ENCODE results near the gene KCTD13. TPM values are rescaled to one million over a fixed set of nuclear protein-coding genes. Genes with fewer than 3 reads are reported as not detected.

Gene KCTD13
- total RNA-seq, 2 donors from 2014 or later = 21.5 to 27.5 TPM

DNA sequence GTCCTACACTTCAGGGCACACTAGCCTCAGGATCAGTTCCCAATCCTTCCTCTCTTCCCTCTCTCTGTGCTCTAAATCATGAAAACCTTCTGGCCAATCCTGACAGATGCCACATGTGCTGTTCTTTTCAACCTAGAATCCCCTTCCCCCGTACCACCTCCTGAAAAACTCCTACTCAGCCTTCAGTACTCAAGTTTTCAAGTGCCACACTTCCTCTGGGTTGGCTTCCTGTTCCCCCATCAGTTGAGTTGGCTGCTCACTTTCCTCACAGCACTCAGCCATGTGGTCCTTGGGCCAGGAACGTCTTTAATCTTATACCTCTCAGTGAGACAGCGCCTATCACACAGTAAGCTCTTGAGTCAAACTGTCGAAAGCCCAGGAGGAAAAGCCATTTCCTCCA, 22.4 kb downstream of the KCTD13 start:
- TF ChIP-seq, protein P1, sequence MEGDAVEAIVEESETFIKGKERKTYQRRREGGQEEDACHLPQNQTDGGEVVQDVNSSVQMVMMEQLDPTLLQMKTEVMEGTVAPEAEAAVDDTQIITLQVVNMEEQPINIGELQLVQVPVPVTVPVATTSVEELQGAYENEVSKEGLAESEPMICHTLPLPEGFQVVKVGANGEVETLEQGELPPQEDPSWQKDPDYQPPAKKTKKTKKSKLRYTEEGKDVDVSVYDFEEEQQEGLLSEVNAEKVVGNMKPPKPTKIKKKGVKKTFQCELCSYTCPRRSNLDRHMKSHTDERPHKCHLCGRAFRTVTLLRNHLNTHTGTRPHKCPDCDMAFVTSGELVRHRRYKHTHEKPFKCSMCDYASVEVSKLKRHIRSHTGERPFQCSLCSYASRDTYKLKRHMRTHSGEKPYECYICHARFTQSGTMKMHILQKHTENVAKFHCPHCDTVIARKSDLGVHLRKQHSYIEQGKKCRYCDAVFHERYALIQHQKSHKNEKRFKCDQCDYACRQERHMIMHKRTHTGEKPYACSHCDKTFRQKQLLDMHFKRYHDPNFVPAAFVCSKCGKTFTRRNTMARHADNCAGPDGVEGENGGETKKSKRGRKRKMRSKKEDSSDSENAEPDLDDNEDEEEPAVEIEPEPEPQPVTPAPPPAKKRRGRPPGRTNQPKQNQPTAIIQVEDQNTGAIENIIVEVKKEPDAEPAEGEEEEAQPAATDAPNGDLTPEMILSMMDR (conservative IDR thresholded peaks at IDR 0.05) = no peak
- Histone ChIP-seq H3K27ac (ENCODE audit: low read depth, low read length) (no peak overlapping the region), H3K4me3 (ENCODE audit: low read length) (no peak overlapping the region), H3K36me3 (ENCODE audit: control insufficient read depth, insufficient read depth, low read length) (peaks cover 4% of the 10 kb centered on the region), H3K4me1 (ENCODE audit: control insufficient read depth, insufficient read depth, low read length) (no peaks in the 10 kb centered on the region), H3K9ac (ENCODE audit: extremely low read depth, low read length, poor library complexity, severe bottlenecking) (no peak overlapping the region), H3K27me3 (ENCODE audit: control insufficient read depth, insufficient read depth, low read length, poor library complexity, severe bottlenecking) (no peaks in the 10 kb centered on the region), H3K9me3 (ENCODE audit: control insufficient read depth, low read length) (no peaks in the 10 kb centered on the region)
- Mint-ChIP-seq H3K4me3 (no peak overlapping the region), H3K4me1 (peaks cover 13% of the 10 kb centered on the region), H3K27me3 (ENCODE audit: insufficient read depth) (no peaks in the 10 kb centered on the region), H3K9me3 (no peaks in the 10 kb centered on the region), H3K27ac (no peak overlapping the region), H3K36me3 (ENCODE audit: low read depth) (peaks cover 14% of the 10 kb centered on the region)
- no peak for DNase-seq
- WGBS, 2 experiments (ENCODE audit: insufficient coverage in 1 of 2, insufficient read length in 1 of 2) = 82 to 89% methylated on average over 4 of the region's 4 CpGs

DNA sequence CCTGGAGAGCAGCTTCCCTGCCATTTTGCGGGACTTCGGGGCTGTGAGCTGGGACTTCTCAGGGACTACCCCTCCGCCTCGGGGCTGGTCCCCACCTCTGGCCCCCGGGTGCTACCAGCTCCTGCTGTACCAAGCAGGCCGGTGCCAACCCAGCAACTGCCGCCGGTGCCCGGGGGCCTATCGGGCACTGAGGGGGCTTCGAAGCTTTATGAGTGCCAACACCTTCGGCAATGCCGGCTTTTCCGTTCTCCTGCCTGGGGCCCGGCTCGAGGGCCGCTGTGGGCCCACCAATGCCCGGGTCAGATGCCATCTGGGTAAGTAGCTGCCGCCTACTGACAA, 24.4 kb downstream of the KCTD13 start:
- Histone ChIP-seq H3K27me3 (ENCODE audit: control insufficient read depth, insufficient read depth, low read length, poor library complexity, severe bottlenecking) (no peaks in the 10 kb centered on the region), H3K27ac (ENCODE audit: low read depth, low read length) (no peak overlapping the region), H3K9me3 (ENCODE audit: control insufficient read depth, low read length) (no peaks in the 10 kb centered on the region), H3K4me3 (ENCODE audit: low read length) (no peak overlapping the region), H3K4me1 (ENCODE audit: control insufficient read depth, insufficient read depth, low read length) (no peaks in the 10 kb centered on the region), H3K36me3 (ENCODE audit: control insufficient read depth, insufficient read depth, low read length) (peaks cover 3% of the 10 kb centered on the region), H3K9ac (ENCODE audit: extremely low read depth, low read length, poor library complexity, severe bottlenecking) (no peak overlapping the region)
- WGBS, 2 experiments (ENCODE audit: insufficient coverage in 1 of 2, insufficient read length in 1 of 2) = 94 to 97% methylated on average over 17 to 19 of the region's 19 CpGs
- no peak for DNase-seq
- no peaks in the 10 kb centered on the region for H3K27me3 Mint-ChIP-seq (ENCODE audit: insufficient read depth)
- H3K36me3 Mint-ChIP-seq (ENCODE audit: low read depth) = peaks cover 11% of the 10 kb centered on the region
- H3K4me1 Mint-ChIP-seq = peaks cover 18% of the 10 kb centered on the region
- H3K9me3 Mint-ChIP-seq = no peaks in the 10 kb centered on the region
- TF ChIP-seq, protein P1 (conservative IDR thresholded peaks at IDR 0.05) = no peak
- H3K4me3 Mint-ChIP-seq = peak overlapping the region; percentile 73
- no peak overlapping the region for H3K27ac Mint-ChIP-seq

DNA sequence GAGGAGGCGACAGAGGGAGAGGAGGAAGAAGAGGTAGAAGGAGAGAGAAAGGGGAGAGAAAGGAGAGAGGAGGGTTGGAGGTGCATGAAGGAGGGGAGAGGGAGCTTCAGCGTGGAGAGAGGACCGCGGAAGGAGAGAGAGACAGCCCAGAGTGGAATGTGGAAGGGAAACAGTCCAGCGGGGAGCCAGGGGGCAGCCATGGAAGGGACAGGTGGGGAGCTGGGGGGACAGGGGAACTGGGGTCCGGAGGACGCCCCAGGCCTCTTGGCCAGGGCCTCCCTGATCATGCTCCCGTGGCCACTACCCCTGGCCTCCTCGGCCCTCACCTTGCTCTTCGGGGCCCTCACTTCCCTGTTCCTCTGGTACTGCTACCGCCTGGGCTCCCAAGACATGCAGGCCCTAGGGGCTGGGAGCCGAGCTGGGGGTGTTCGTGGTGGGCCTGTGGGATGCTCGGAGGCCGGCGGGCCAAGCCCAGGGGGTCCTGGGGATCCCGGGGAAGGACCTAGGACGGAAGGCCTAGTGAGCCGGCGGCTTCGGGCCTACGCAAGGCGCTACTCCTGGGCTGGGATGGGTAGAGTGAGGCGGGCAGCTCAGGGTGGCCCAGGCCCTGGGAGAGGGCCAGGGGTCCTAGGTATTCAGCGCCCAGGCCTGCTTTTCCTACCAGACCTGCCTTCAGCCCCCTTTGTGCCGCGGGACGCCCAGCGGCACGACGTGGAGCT, 25.0 kb downstream of the KCTD13 start:
- Mint-ChIP-seq H3K4me1 (peaks cover 18% of the 10 kb centered on the region), H3K9me3 (no peaks in the 10 kb centered on the region), H3K27ac (peak overlapping the region; percentile 63), H3K27me3 (ENCODE audit: insufficient read depth) (no peaks in the 10 kb centered on the region), H3K36me3 (ENCODE audit: low read depth) (peaks cover 9% of the 10 kb centered on the region), H3K4me3 (peak overlapping the region; percentile 73)
- peak; percentile 65 for DNase-seq
- H3K4me3 ChIP-seq (ENCODE audit: low read length) = peak overlapping the region; percentile 87
- no peak overlapping the region for H3K27ac ChIP-seq (ENCODE audit: low read depth, low read length)
- no peaks in the 10 kb centered on the region for H3K9me3 ChIP-seq (ENCODE audit: control insufficient read depth, low read length)
- H3K27me3 ChIP-seq (ENCODE audit: control insufficient read depth, insufficient read depth, low read length, poor library complexity, severe bottlenecking) = no peaks in the 10 kb centered on the region
- H3K36me3 ChIP-seq (ENCODE audit: control insufficient read depth, insufficient read depth, low read length) = no peaks in the 10 kb centered on the region
- peak overlapping the region; percentile 41 for H3K9ac ChIP-seq (ENCODE audit: extremely low read depth, low read length, poor library complexity, severe bottlenecking)
- WGBS, 2 experiments (ENCODE audit: insufficient coverage in 1 of 2, insufficient read length in 1 of 2) = 57 to 63% methylated on average over 17 to 31 of the region's 31 CpGs
- TF ChIP-seq, protein P1 (conservative IDR thresholded peaks at IDR 0.05) = no peak
- H3K4me1 ChIP-seq (ENCODE audit: control insufficient read depth, insufficient read depth, low read length) = no peaks in the 10 kb centered on the region
